ENCODE measurements around the gene ZNF827. TPM values are rescaled to one million over a fixed set of nuclear protein-coding genes. Genes with fewer than 3 reads are reported as not detected.

ZNF827 gene
- total and polyA plus RNA-seq, 2 donors: 10.2 to 12.1 TPM

- H3K27me3 ChIP-seq (ENCODE audit: control insufficient read depth in 2 of 2, insufficient read depth in 1 of 2, low read length in 1 of 2): no peaks in the 10 kb centered on the region
- H3K36me3 ChIP-seq (ENCODE audit: control insufficient read depth in 2 of 2, insufficient read depth in 2 of 2, low read length in 1 of 2): no peaks in the 10 kb centered on the region
- H3K27ac ChIP-seq (ENCODE audit: low read depth in 1 of 2, low read length in 1 of 2): no peak overlapping the region
- H3K9me3 ChIP-seq (ENCODE audit: control insufficient read depth in 2 of 2, insufficient read depth in 1 of 2, low read length in 1 of 2): no peaks in the 10 kb centered on the region
- 94% methylated on average over 2 of the region's 2 CpGs for WGBS
- H3K4me1 ChIP-seq (ENCODE audit: control insufficient read depth in 2 of 2, insufficient read depth in 2 of 2, low read length in 2 of 2): peaks cover 0 to 1% of the 10 kb centered on the region in 2 donors
- DNase-seq (ENCODE audit: low read depth in 6 of 9, low spot score in 9 of 9): no peak
- H3K4me3 ChIP-seq (ENCODE audit: low read length in 2 of 2): no peak overlapping the region
Measured at GRCh38 chr4:145740806-145741205, 197.8 kb downstream of the ZNF827 start.

DNA sequence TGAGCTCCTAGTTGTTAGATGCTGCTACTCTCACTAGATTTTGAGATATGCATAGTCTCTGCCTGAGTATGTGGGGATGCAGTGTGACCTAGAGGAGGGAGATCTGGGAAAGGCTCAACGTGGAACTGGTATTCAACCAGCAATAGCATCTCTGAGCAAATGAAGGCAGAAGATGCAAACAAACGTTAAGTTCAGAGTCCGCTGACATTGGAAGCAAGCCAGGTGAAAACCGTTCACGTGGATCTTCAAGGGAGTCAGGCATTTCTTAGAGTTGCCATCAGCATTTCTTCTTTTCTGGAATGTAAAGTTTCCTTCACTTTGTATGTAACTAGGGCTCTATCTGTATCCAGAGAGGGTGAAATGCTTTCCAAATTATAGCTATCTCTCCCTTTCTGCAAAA is 198.8 kb downstream of the ZNF827 start:
- Histone ChIP-seq H3K27me3 (ENCODE audit: control insufficient read depth in 2 of 2, insufficient read depth in 1 of 2, low read length in 1 of 2) (no peaks in the 10 kb centered on the region), H3K27ac (ENCODE audit: low read depth in 1 of 2, low read length in 1 of 2) (no peak overlapping the region), H3K4me1 (ENCODE audit: control insufficient read depth in 2 of 2, insufficient read depth in 2 of 2, low read length in 2 of 2) (peaks cover 0 to 2% of the 10 kb centered on the region in 2 donors), H3K36me3 (ENCODE audit: control insufficient read depth in 2 of 2, insufficient read depth in 2 of 2, low read length in 1 of 2) (no peaks in the 10 kb centered on the region), H3K9me3 (ENCODE audit: control insufficient read depth in 2 of 2, insufficient read depth in 1 of 2, low read length in 1 of 2) (no peaks in the 10 kb centered on the region), H3K4me3 (ENCODE audit: low read length in 2 of 2) (no peak overlapping the region)
- DNase-seq (ENCODE audit: low read depth in 6 of 9, low spot score in 9 of 9): no peak
- WGBS: 92% methylated on average over 5 of the region's 5 CpGs

GRCh38 chr4:145736241-145736831 is 202.3 kb downstream of the ZNF827 start:
- Histone ChIP-seq H3K4me3 (ENCODE audit: low read length in 2 of 2) (no peak overlapping the region), H3K27me3 (ENCODE audit: control insufficient read depth in 2 of 2, insufficient read depth in 1 of 2, low read length in 1 of 2) (peaks cover 0 to 2% of the 10 kb centered on the region in 2 donors), H3K9me3 (ENCODE audit: control insufficient read depth in 2 of 2, insufficient read depth in 1 of 2, low read length in 1 of 2) (no peaks in the 10 kb centered on the region), H3K36me3 (ENCODE audit: control insufficient read depth in 2 of 2, insufficient read depth in 2 of 2, low read length in 1 of 2) (no peaks in the 10 kb centered on the region), H3K27ac (ENCODE audit: low read depth in 1 of 2, low read length in 1 of 2) (no peak overlapping the region), H3K4me1 (ENCODE audit: control insufficient read depth in 2 of 2, insufficient read depth in 2 of 2, low read length in 2 of 2) (peaks cover 3 to 11% of the 10 kb centered on the region in 2 donors)
- no peak for DNase-seq (ENCODE audit: low read depth in 6 of 9, low spot score in 9 of 9)
- 92% methylated on average over 9 of the region's 9 CpGs for WGBS

DNA sequence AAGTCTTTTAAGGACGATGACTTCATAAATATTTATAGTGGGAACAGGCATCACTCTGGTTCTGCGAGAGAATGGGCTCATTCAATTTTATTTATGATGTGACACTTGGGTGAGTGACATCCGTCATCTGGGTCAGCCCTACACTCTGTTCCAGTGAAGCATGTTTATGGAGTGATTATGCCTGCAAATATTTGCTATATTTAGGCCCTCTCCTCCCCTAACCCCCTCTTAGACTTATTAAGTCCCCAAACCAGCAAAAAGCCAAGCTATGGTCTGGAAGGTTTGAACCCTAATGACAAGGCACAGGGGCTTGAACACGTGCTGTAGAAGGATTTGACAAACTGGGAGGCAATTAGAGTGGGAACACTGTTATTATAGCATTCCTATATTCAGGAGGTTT is 202.8 kb downstream of the ZNF827 start:
- H3K4me3 ChIP-seq (ENCODE audit: low read length in 2 of 2): no peak overlapping the region
- no peaks in the 10 kb centered on the region for H3K9me3 ChIP-seq (ENCODE audit: control insufficient read depth in 2 of 2, insufficient read depth in 1 of 2, low read length in 1 of 2)
- no peaks in the 10 kb centered on the region for H3K36me3 ChIP-seq (ENCODE audit: control insufficient read depth in 2 of 2, insufficient read depth in 2 of 2, low read length in 1 of 2)
- no peak overlapping the region for H3K27ac ChIP-seq (ENCODE audit: low read depth in 1 of 2, low read length in 1 of 2)
- 96% methylated on average over 4 of the region's 4 CpGs for WGBS
- H3K27me3 ChIP-seq (ENCODE audit: control insufficient read depth in 2 of 2, insufficient read depth in 1 of 2, low read length in 1 of 2): peaks cover 0 to 2% of the 10 kb centered on the region in 2 donors
- no peak for DNase-seq (ENCODE audit: low read depth in 6 of 9, low spot score in 9 of 9)
- peaks cover 3 to 11% of the 10 kb centered on the region in 2 donors for H3K4me1 ChIP-seq (ENCODE audit: control insufficient read depth in 2 of 2, insufficient read depth in 2 of 2, low read length in 2 of 2)

DNA sequence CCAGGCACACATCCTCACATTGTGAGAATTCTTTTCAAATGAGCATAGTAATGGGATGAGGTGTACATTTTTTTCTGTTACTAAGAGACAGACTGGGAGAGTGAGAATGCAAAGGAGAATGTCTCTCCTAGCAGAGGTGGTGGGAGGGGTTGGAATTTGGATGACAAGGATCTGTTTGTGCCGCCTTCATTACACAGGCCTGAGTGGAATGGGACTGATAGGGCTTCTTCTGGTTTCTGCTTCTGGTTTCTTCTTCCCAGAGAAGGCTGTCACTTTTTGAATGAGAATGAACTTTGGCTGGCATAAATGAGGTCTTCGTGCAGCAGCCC is 203.3 kb downstream of the ZNF827 start:
- peaks cover 3 to 11% of the 10 kb centered on the region in 2 donors for H3K4me1 ChIP-seq (ENCODE audit: control insufficient read depth in 2 of 2, insufficient read depth in 2 of 2, low read length in 2 of 2)
- peaks cover 0 to 2% of the 10 kb centered on the region in 2 donors for H3K27me3 ChIP-seq (ENCODE audit: control insufficient read depth in 2 of 2, insufficient read depth in 1 of 2, low read length in 1 of 2)
- no peak overlapping the region for H3K27ac ChIP-seq (ENCODE audit: low read depth in 1 of 2, low read length in 1 of 2)
- no peaks in the 10 kb centered on the region for H3K36me3 ChIP-seq (ENCODE audit: control insufficient read depth in 2 of 2, insufficient read depth in 2 of 2, low read length in 1 of 2)
- H3K9me3 ChIP-seq (ENCODE audit: control insufficient read depth in 2 of 2, insufficient read depth in 1 of 2, low read length in 1 of 2): no peaks in the 10 kb centered on the region
- no peak overlapping the region for H3K4me3 ChIP-seq (ENCODE audit: low read length in 2 of 2)
- WGBS: 97% methylated on average over 2 of the region's 2 CpGs
- no peak for DNase-seq (ENCODE audit: low read depth in 6 of 9, low spot score in 9 of 9)

DNA sequence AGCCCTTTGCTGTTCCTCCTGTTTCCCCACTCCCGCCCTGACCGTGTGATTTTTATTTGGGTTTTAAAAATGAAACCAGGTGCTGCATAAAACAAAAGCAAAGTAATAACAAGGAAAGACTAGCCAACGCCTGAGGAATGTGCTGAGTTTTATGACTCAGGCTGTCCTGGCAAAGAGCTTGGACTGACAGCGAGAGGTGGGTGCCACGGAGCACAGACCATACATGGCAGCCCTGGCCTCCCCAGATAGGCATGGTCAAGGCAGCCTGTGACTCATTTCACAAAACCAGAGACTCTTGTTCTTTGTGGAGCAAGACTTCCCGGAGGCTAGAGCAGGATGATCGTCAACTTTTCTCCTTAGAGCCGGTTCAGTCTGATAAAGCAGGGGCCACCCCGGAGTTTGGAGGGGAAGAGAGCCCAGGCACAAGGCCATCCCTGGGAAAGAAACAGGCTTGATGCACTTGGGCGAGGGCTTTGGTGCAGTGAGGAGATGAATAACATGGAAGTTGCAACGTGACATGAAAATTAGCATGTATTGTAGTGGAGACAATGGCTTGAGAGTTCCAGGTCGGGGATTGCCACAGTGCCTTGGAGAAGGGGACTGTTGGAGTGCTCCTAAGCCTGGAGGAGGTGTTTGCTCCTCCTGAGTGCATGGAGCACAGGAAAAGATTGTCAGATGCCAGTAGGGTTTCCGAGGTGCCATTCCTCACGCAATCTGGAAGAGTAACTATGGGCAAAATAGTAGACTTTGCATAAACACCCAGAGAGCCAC is 203.9 kb downstream of the ZNF827 start:
- H3K9me3 ChIP-seq (ENCODE audit: control insufficient read depth in 2 of 2, insufficient read depth in 1 of 2, low read length in 1 of 2): no peaks in the 10 kb centered on the region
- H3K27me3 ChIP-seq (ENCODE audit: control insufficient read depth in 2 of 2, insufficient read depth in 1 of 2, low read length in 1 of 2): peaks cover 0 to 2% of the 10 kb centered on the region in 2 donors
- H3K36me3 ChIP-seq (ENCODE audit: control insufficient read depth in 2 of 2, insufficient read depth in 2 of 2, low read length in 1 of 2): no peaks in the 10 kb centered on the region
- no peak overlapping the region for H3K4me3 ChIP-seq (ENCODE audit: low read length in 2 of 2)
- peak overlapping the region in 1 of 2 donors; percentile 68 for H3K27ac ChIP-seq (ENCODE audit: low read depth in 1 of 2, low read length in 1 of 2)
- DNase-seq (ENCODE audit: low read depth in 6 of 9, low spot score in 9 of 9): no peak
- peaks cover 3 to 11% of the 10 kb centered on the region in 2 donors for H3K4me1 ChIP-seq (ENCODE audit: control insufficient read depth in 2 of 2, insufficient read depth in 2 of 2, low read length in 2 of 2)
- 86% methylated on average over 14 of the region's 14 CpGs for WGBS

DNA sequence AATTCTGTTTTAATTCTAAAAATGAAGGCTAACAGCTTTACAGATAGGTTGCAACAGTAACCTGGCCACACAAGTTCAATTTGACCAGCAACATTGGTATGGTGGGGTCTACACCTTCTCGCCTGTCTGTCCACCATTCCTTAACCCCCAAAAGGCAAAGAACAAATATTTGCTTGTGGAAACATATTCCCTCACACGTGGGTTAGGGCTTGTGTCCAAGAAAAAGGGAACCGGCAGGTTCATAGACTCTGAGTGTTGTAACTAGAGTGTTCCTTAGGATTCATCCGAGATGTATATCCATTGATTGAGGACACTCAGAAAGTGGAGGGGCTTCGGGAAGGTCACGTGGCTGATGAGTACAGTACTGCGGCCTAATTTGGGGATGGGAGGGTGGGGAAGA is 204.6 kb downstream of the ZNF827 start:
- 92% methylated on average over 7 of the region's 7 CpGs for WGBS

DNA sequence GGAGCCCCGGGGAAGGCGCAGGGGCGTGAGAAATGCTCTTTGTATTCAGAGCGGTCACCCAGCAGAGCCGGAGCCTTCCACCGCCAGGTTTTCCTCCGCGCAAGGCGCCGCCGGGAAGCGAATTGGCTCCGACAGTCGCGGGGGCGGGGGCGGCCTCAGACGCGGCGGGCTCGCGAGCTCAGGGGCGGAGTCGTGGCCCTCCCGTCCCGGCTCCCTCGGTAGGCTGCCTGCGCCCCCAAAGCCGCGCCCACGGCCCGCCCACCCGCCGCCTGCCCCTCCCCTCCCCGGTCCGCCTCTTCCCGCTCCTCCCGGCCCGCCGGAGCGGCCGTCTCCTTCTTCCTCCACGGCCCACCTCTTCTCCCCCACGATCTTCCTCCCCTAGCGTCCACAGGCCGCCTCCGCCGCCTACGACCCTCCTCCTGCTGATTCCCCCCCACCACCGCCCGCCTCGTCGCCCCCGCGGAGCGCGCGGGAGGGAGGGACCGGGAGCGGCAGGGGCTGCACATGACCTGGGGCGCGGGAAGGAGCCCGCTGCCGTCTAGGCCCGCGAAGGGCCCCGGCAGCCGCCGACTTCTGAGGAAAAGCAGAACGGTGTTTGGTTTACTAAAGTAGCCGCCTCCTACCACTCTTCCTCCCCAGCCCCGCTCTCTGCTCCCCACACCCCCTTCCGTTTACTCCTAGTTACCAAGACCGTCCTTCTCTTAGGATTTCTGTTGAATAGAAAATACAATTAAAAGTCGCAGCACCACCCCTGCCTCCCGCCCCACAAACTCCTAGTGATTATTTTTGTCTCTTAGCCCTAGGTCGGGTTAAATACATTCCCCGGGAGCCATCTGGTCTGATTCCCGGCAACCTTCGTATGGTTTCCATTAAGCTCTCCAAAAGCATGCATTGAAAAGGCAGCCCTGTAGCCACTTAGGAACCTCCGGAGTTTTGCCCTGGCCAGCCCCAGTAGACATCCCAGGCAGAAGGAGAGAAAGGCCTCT is 205.4 kb downstream of the ZNF827 start:
- 3% methylated on average over 81 of the region's 81 CpGs for WGBS
- H3K27me3 ChIP-seq (ENCODE audit: control insufficient read depth in 2 of 2, insufficient read depth in 1 of 2, low read length in 1 of 2): peaks cover 0 to 2% of the 10 kb centered on the region in 2 donors
- H3K4me1 ChIP-seq (ENCODE audit: control insufficient read depth in 2 of 2, insufficient read depth in 2 of 2, low read length in 2 of 2): peaks cover 3 to 11% of the 10 kb centered on the region in 2 donors
- peak overlapping the region; percentile 82 to 91 for H3K27ac ChIP-seq (ENCODE audit: low read depth in 1 of 2, low read length in 1 of 2)
- no peaks in the 10 kb centered on the region for H3K36me3 ChIP-seq (ENCODE audit: control insufficient read depth in 2 of 2, insufficient read depth in 2 of 2, low read length in 1 of 2)
- DNase-seq (ENCODE audit: low read depth in 6 of 9, low spot score in 9 of 9): peak; percentile 48 to 92 (median 77)
- H3K4me3 ChIP-seq (ENCODE audit: low read length in 2 of 2): peak overlapping the region; percentile 62 to 81
- H3K9me3 ChIP-seq (ENCODE audit: control insufficient read depth in 2 of 2, insufficient read depth in 1 of 2, low read length in 1 of 2): no peaks in the 10 kb centered on the region

More for the DNA sequence above, 204.6 kb downstream of the ZNF827 start:
- Histone ChIP-seq H3K27me3 (ENCODE audit: control insufficient read depth in 2 of 2, insufficient read depth in 1 of 2, low read length in 1 of 2) (peaks cover 0 to 2% of the 10 kb centered on the region in 2 donors), H3K36me3 (ENCODE audit: control insufficient read depth in 2 of 2, insufficient read depth in 2 of 2, low read length in 1 of 2) (no peaks in the 10 kb centered on the region), H3K4me3 (ENCODE audit: low read length in 2 of 2) (no peak overlapping the region), H3K9me3 (ENCODE audit: control insufficient read depth in 2 of 2, insufficient read depth in 1 of 2, low read length in 1 of 2) (no peaks in the 10 kb centered on the region), H3K4me1 (ENCODE audit: control insufficient read depth in 2 of 2, insufficient read depth in 2 of 2, low read length in 2 of 2) (peaks cover 3 to 11% of the 10 kb centered on the region in 2 donors), H3K27ac (ENCODE audit: low read depth in 1 of 2, low read length in 1 of 2) (peak overlapping the region; percentile 68 to 82)
- DNase-seq (ENCODE audit: low read depth in 6 of 9, low spot score in 9 of 9): no peak
